ENCODE results near the gene ANXA1. TPM values are rescaled to one million over a fixed set of nuclear protein-coding genes. Genes with fewer than 3 reads are reported as not detected.

ANXA1 gene
- total and polyA plus RNA-seq, 4 donors, result 4.8 to 28.6 (median 14.5) TPM

DNA sequence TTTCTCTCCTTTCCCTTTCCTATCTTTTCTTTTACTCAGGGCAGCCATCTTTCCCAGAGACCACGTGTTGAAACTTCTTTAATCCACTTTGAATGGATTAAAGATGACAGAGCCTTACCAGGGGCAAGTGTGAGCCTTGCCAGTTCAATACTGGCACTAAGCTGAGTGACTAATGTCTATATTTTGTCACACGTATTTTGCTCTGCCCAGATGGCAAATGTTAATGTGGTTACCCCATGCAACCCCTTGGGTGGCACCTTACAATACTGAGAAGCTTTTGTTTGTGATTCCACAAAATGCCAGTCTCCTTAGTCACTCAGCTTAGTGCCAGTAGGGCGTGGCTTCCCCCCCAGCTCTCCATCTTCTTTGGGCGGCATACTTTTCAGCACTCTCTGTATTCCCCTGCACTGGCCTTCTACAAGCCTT lies 24.8 kb downstream of the ANXA1 start (continued):
- TF ChIP-seq, protein P1, sequence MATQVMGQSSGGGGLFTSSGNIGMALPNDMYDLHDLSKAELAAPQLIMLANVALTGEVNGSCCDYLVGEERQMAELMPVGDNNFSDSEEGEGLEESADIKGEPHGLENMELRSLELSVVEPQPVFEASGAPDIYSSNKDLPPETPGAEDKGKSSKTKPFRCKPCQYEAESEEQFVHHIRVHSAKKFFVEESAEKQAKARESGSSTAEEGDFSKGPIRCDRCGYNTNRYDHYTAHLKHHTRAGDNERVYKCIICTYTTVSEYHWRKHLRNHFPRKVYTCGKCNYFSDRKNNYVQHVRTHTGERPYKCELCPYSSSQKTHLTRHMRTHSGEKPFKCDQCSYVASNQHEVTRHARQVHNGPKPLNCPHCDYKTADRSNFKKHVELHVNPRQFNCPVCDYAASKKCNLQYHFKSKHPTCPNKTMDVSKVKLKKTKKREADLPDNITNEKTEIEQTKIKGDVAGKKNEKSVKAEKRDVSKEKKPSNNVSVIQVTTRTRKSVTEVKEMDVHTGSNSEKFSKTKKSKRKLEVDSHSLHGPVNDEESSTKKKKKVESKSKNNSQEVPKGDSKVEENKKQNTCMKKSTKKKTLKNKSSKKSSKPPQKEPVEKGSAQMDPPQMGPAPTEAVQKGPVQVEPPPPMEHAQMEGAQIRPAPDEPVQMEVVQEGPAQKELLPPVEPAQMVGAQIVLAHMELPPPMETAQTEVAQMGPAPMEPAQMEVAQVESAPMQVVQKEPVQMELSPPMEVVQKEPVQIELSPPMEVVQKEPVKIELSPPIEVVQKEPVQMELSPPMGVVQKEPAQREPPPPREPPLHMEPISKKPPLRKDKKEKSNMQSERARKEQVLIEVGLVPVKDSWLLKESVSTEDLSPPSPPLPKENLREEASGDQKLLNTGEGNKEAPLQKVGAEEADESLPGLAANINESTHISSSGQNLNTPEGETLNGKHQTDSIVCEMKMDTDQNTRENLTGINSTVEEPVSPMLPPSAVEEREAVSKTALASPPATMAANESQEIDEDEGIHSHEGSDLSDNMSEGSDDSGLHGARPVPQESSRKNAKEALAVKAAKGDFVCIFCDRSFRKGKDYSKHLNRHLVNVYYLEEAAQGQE (IDR thresholded peaks at IDR 0.05), result no peak
- TF ChIP-seq RAD21 (IDR thresholded peaks at IDR 0.05) (no peak), HNF4G (IDR thresholded peaks at IDR 0.05) (no peak)

DNA sequence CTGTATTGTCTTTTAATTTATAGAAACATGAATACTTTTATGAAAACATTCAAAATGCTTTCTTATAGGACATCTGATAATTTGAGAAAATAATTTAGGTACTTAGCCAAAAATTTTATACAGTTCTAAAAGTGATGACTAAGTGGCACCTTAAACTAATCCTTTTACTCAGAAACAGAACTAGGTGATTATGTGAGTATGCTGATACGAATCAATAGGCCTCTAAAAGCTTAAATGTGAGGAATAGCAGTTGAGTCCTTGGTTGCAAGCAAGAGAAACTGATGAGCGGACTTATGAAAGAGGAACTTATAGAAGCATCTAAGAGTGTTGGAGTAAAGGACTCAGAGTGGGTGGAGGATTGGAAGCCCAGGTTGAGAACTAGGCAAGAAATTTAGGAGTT lies 26.4 kb downstream of the ANXA1 start:
- peaks cover 0 to 2% (median 0%) of the 10 kb centered on the region in 4 donors for H3K4me1 ChIP-seq (ENCODE audit: control insufficient read depth in 4 of 4, insufficient read depth in 4 of 4, low read length in 3 of 4)
- 89% methylated on average over 2 of the region's 2 CpGs for WGBS
- TF ChIP-seq EGR1 (IDR thresholded peaks at IDR 0.05; ENCODE audit: low read depth in 2 of 2), result no peak
- TF ChIP-seq FOXA1 (IDR thresholded peaks at IDR 0.05), result no peak
- no peak for TF ChIP-seq YY1 (IDR thresholded peaks at IDR 0.05)
- TF ChIP-seq, protein P2, sequence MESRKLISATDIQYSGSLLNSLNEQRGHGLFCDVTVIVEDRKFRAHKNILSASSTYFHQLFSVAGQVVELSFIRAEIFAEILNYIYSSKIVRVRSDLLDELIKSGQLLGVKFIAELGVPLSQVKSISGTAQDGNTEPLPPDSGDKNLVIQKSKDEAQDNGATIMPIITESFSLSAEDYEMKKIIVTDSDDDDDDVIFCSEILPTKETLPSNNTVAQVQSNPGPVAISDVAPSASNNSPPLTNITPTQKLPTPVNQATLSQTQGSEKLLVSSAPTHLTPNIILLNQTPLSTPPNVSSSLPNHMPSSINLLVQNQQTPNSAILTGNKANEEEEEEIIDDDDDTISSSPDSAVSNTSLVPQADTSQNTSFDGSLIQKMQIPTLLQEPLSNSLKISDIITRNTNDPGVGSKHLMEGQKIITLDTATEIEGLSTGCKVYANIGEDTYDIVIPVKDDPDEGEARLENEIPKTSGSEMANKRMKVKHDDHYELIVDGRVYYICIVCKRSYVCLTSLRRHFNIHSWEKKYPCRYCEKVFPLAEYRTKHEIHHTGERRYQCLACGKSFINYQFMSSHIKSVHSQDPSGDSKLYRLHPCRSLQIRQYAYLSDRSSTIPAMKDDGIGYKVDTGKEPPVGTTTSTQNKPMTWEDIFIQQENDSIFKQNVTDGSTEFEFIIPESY (IDR thresholded peaks at IDR 0.05), result no peak
- TF ChIP-seq CTCF (IDR thresholded peaks at IDR 0.05; ENCODE audit: low read depth, low read length, missing input control), result no peak
- TF ChIP-seq, protein P1 (IDR thresholded peaks at IDR 0.05), result no peak
- TF ChIP-seq FOXA2 (IDR thresholded peaks at IDR 0.05), result no peak
- TF ChIP-seq GABPA (IDR thresholded peaks at IDR 0.05 in 1 of 2, conservative IDR thresholded peaks at IDR 0.05 in 1 of 2), result no peak
- H3K9me3 ChIP-seq (ENCODE audit: control insufficient read depth in 4 of 4, low read length in 3 of 4), result no peaks in the 10 kb centered on the region
- DNase-seq (ENCODE audit: low spot score), result no peak
- H3K27ac ChIP-seq (ENCODE audit: low read depth in 1 of 2, low read length in 2 of 2), result no peak overlapping the region
- H3K9ac ChIP-seq (ENCODE audit: low read depth in 1 of 2, low read length in 2 of 2), result no peak overlapping the region
- no peaks in the 10 kb centered on the region for H3K27me3 ChIP-seq (ENCODE audit: control insufficient read depth in 4 of 4, insufficient read depth in 4 of 4, low read length in 3 of 4)
- H3K36me3 ChIP-seq (ENCODE audit: control insufficient read depth in 4 of 4, insufficient read depth in 3 of 4, low read depth in 1 of 4, low read length in 3 of 4), result no peaks in the 10 kb centered on the region
- no peak overlapping the region for H3K4me3 ChIP-seq (ENCODE audit: low read depth in 1 of 3, low read length in 3 of 3)

Data from liver (tissue), 9 donors.